Stimulated activated CD8-positive, alpha-beta memory T cell treated with anti-CD3 and anti-CD28 coated beads, Interleukin-15, amount 100 ng/mL, for 4 hours (primary cell): ENCODE results near the gene TCN1.
"Not testable (repeated sequence)": the region's sequence is repeated elsewhere in the genome, so short reads cannot be mapped to it uniquely, and the experiment has no call there.

Experiments
- DNase-seq, 2 donors: peaks; one replicate each; pipeline ENCODE4 v3.0.0-alpha.2; 2020; ENCODE audit warnings: low read depth in 2 of 2

TCN1 gene

GRCh38 chr11:59857439-59858434 lies 8.6 kb downstream of the TCN1 start:
- DNase-seq: peak in 1 of 2 donors; percentile 9

- DNase-seq: no peak
Measured at GRCh38 chr11:59854871-59855270, 11.4 kb downstream of the TCN1 start.

GRCh38 chr11:59851416-59851815 lies 14.9 kb downstream of the TCN1 start:
- DNase-seq: not testable (repeated sequence)

- not testable (repeated sequence) for DNase-seq
Measured at GRCh38 chr11:59849551-59849950, 16.7 kb downstream of the TCN1 start.

GRCh38 chr11:59849129-59849528 lies 17.2 kb downstream of the TCN1 start:
- DNase-seq: no peak

- not testable (repeated sequence) for DNase-seq
Measured at GRCh38 chr11:59848439-59848838, 17.8 kb downstream of the TCN1 start.

GRCh38 chr11:59847626-59848025 lies 18.7 kb downstream of the TCN1 start:
- no peak for DNase-seq

- no peak for DNase-seq
Measured at GRCh38 chr11:59846556-59846955, 19.7 kb downstream of the TCN1 start.

- DNase-seq: no peak
Measured at GRCh38 chr11:59845399-59845798, 20.9 kb downstream of the TCN1 start, which contains the start of gene CBLIF. Gene CBLIF, minus strand, starts transcription at chr11:59845499. Its CDS starts 46 bp downstream, at chr11:59845453.

- DNase-seq: no peak
Measured at GRCh38 chr11:59842316-59842715, 24.0 kb downstream of the TCN1 start.

GRCh38 chr11:59841514-59841913 lies 24.8 kb downstream of the TCN1 start:
- DNase-seq: no peak

GRCh38 chr11:59839615-59840014 lies 26.7 kb downstream of the TCN1 start:
- DNase-seq: no peak

- no peak for DNase-seq
Measured at GRCh38 chr11:59833602-59834001, 32.7 kb downstream of the TCN1 start.

GRCh38 chr11:59829358-59829757 lies 36.9 kb downstream of the TCN1 start:
- DNase-seq: no peak

- no peak for DNase-seq
Measured at GRCh38 chr11:59822989-59823566, 43.2 kb downstream of the TCN1 start.

GRCh38 chr11:59818572-59818971 lies 47.7 kb downstream of the TCN1 start:
- no peak for DNase-seq

- not testable (repeated sequence) for DNase-seq
Measured at GRCh38 chr11:59816434-59816833, 49.9 kb downstream of the TCN1 start.

GRCh38 chr11:59815754-59816153 lies 50.5 kb downstream of the TCN1 start:
- DNase-seq: no peak

- no peak for DNase-seq
Measured at GRCh38 chr11:59814021-59814420, 52.3 kb downstream of the TCN1 start.

GRCh38 chr11:59813364-59813763 lies 52.9 kb downstream of the TCN1 start:
- DNase-seq: no peak

GRCh38 chr11:59812220-59812619 lies 54.1 kb downstream of the TCN1 start:
- no peak for DNase-seq

GRCh38 chr11:59810911-59811259 lies 55.4 kb downstream of the TCN1 start:
- DNase-seq: no peak
